ENCODE data around the gene GNB1L.

The GNB1L gene

DNA sequence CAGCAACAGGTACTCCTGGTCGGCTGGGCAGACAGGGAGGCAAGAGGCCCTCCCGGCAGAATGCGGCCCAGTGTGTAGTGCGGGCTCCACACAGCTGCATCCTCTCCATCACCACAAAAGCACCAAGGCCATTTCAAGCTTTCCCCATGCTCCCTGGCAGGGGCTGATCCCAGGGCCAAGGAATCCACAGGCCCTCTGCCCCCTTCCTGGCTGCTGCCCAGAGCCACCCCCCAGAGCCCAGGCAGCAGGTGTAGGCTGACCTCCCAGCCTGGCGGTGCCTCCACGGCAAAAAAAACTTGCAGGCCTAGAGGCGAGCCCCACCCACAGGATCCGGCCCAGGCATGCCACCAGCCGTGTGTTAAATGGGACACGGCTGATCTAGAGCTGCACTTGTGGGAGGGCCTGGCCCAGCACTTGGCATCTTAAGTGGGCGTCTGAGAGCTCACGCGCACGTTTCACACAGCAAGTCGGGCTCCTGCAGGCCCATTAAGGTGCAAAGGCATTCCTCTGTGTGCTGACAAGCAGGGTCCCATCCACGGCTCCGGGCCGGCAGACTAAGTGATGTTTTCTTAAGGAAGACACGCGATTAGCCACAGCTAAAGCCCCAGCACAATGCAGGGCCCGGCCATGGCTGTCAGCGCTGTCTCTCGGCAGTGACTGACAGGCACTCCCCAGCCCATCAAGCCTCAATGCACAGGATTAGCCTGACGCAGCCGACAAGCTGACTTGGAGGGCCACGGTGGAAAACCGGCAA lies 19.8 kb upstream of the GNB1L start:
- H3K23ac ChIP-seq (ENCODE audit: low read length), result no peak overlapping the region
- no peak overlapping the region for H2BK5ac ChIP-seq (ENCODE audit: low read depth, low read length, poor library complexity)
- H3K18ac ChIP-seq (ENCODE audit: low read length), result no peak overlapping the region
- peaks cover 1% of the 10 kb centered on the region for H3K9me3 ChIP-seq (ENCODE audit: insufficient read depth, low read depth, low read length)
- no peaks in the 10 kb centered on the region for H3K27me3 ChIP-seq (ENCODE audit: insufficient read depth, low read length)
- no peak for DNase-seq
- H2AFZ ChIP-seq (ENCODE audit: insufficient read depth, low read length, poor library complexity), result no peak overlapping the region
- no peak overlapping the region for H2BK120ac ChIP-seq (ENCODE audit: insufficient read depth, low read length, poor library complexity)
- H2AK5ac ChIP-seq (ENCODE audit: low read length), result no peak overlapping the region
- no peak overlapping the region for H3K14ac ChIP-seq (ENCODE audit: low read length)
- H4K91ac ChIP-seq (ENCODE audit: low read depth, low read length), result no peak overlapping the region
- WGBS (ENCODE audit: extremely low coverage, insufficient coverage, insufficient read length), result no CpG with 5 or more reads among the region's 27 CpGs
- H3K4me2 ChIP-seq (ENCODE audit: low read length), result no peak overlapping the region
- H3K27ac ChIP-seq (ENCODE audit: low read depth, low read length), result no peak overlapping the region
- H3K79me1 ChIP-seq (ENCODE audit: low read length), result peaks cover 8% of the 10 kb centered on the region
- no peak overlapping the region for H3K9ac ChIP-seq (ENCODE audit: low read length)
- no peak overlapping the region for H3K4ac ChIP-seq (ENCODE audit: low read depth, low read length)
- H2BK12ac ChIP-seq (ENCODE audit: low read length), result no peak overlapping the region
- no peak overlapping the region for H4K12ac ChIP-seq (ENCODE audit: low read depth, low read length)
- no peak overlapping the region for H4K8ac ChIP-seq (ENCODE audit: low read depth, low read length)
- no peaks in the 10 kb centered on the region for H3K79me2 ChIP-seq (ENCODE audit: control insufficient read depth, insufficient read depth, low read length, poor library complexity)
- no peaks in the 10 kb centered on the region for H3K36me3 ChIP-seq (ENCODE audit: control insufficient read depth in 1 of 2, insufficient read depth in 2 of 2, low read length in 2 of 2)
- no peak overlapping the region for H3K4me3 ChIP-seq (ENCODE audit: low read depth, low read length)
- H3K4me1 ChIP-seq (ENCODE audit: control insufficient read depth in 1 of 2, insufficient read depth in 2 of 2, low read length in 2 of 2), result peaks cover 0 to 2% of the 10 kb centered on the region in 2 experiments

- no peak for DNase-seq
- Histone ChIP-seq H3K9ac (ENCODE audit: low read length) (no peak overlapping the region), H2AK5ac (ENCODE audit: low read length) (no peak overlapping the region), H4K8ac (ENCODE audit: low read depth, low read length) (no peak overlapping the region), H2BK120ac (ENCODE audit: insufficient read depth, low read length, poor library complexity) (no peak overlapping the region), H3K27me3 (ENCODE audit: insufficient read depth, low read length) (no peaks in the 10 kb centered on the region), H3K14ac (ENCODE audit: low read length) (no peak overlapping the region), H3K79me2 (ENCODE audit: control insufficient read depth, insufficient read depth, low read length, poor library complexity) (no peaks in the 10 kb centered on the region), H3K9me3 (ENCODE audit: insufficient read depth, low read depth, low read length) (peaks cover 1% of the 10 kb centered on the region), H4K12ac (ENCODE audit: low read depth, low read length) (no peak overlapping the region), H4K91ac (ENCODE audit: low read depth, low read length) (no peak overlapping the region), H3K4ac (ENCODE audit: low read depth, low read length) (no peak overlapping the region), H3K79me1 (ENCODE audit: low read length) (peaks cover 8% of the 10 kb centered on the region), H2BK5ac (ENCODE audit: low read depth, low read length, poor library complexity) (no peak overlapping the region), H3K36me3 (ENCODE audit: control insufficient read depth in 1 of 2, insufficient read depth in 2 of 2, low read length in 2 of 2) (no peaks in the 10 kb centered on the region), H2BK12ac (ENCODE audit: low read length) (no peak overlapping the region), H3K27ac (ENCODE audit: low read depth, low read length) (no peak overlapping the region), H3K4me3 (ENCODE audit: low read depth, low read length) (no peak overlapping the region), H3K23ac (ENCODE audit: low read length) (no peak overlapping the region), H3K4me2 (ENCODE audit: low read length) (no peak overlapping the region), H3K4me1 (ENCODE audit: control insufficient read depth in 1 of 2, insufficient read depth in 2 of 2, low read length in 2 of 2) (no peaks in the 10 kb centered on the region), H2AFZ (ENCODE audit: insufficient read depth, low read length, poor library complexity) (no peak overlapping the region), H3K18ac (ENCODE audit: low read length) (no peak overlapping the region)
- WGBS (ENCODE audit: extremely low coverage, insufficient coverage, insufficient read length), result no CpG with 5 or more reads among the region's 7 CpGs
Observed at GRCh38 chr22:19873960-19874306, 19.3 kb upstream of the GNB1L start.

- Histone ChIP-seq H3K79me1 (ENCODE audit: low read length) (peaks cover 4% of the 10 kb centered on the region), H2BK12ac (ENCODE audit: low read length) (no peak overlapping the region), H3K27me3 (ENCODE audit: insufficient read depth, low read length) (no peaks in the 10 kb centered on the region), H3K27ac (ENCODE audit: low read depth, low read length) (no peak overlapping the region), H3K36me3 (ENCODE audit: control insufficient read depth in 1 of 2, insufficient read depth in 2 of 2, low read length in 2 of 2) (no peaks in the 10 kb centered on the region), H3K9me3 (ENCODE audit: insufficient read depth, low read depth, low read length) (peaks cover 1% of the 10 kb centered on the region), H3K79me2 (ENCODE audit: control insufficient read depth, insufficient read depth, low read length, poor library complexity) (no peaks in the 10 kb centered on the region), H4K91ac (ENCODE audit: low read depth, low read length) (no peak overlapping the region), H4K12ac (ENCODE audit: low read depth, low read length) (no peak overlapping the region), H3K14ac (ENCODE audit: low read length) (no peak overlapping the region), H3K23ac (ENCODE audit: low read length) (no peak overlapping the region), H3K4me3 (ENCODE audit: low read depth, low read length) (no peak overlapping the region), H3K9ac (ENCODE audit: low read length) (no peak overlapping the region), H3K4me1 (ENCODE audit: control insufficient read depth in 1 of 2, insufficient read depth in 2 of 2, low read length in 2 of 2) (no peaks in the 10 kb centered on the region), H2AFZ (ENCODE audit: insufficient read depth, low read length, poor library complexity) (no peak overlapping the region), H2AK5ac (ENCODE audit: low read length) (no peak overlapping the region), H3K4ac (ENCODE audit: low read depth, low read length) (no peak overlapping the region), H3K4me2 (ENCODE audit: low read length) (no peak overlapping the region), H3K18ac (ENCODE audit: low read length) (no peak overlapping the region), H2BK120ac (ENCODE audit: insufficient read depth, low read length, poor library complexity) (no peak overlapping the region), H4K8ac (ENCODE audit: low read depth, low read length) (no peak overlapping the region), H2BK5ac (ENCODE audit: low read depth, low read length, poor library complexity) (no peak overlapping the region)
- no CpG with 5 or more reads among the region's 27 CpGs for WGBS (ENCODE audit: extremely low coverage, insufficient coverage, insufficient read length)
- DNase-seq, result no peak
Observed at GRCh38 chr22:19873138-19873959, 18.7 kb upstream of the GNB1L start.

- Histone ChIP-seq H3K4me2 (ENCODE audit: low read length) (no peak overlapping the region), H2AFZ (ENCODE audit: insufficient read depth, low read length, poor library complexity) (no peak overlapping the region), H3K27me3 (ENCODE audit: insufficient read depth, low read length) (no peaks in the 10 kb centered on the region), H3K23ac (ENCODE audit: low read length) (no peak overlapping the region), H4K91ac (ENCODE audit: low read depth, low read length) (no peak overlapping the region), H3K9me3 (ENCODE audit: insufficient read depth, low read depth, low read length) (peaks cover 1% of the 10 kb centered on the region), H4K12ac (ENCODE audit: low read depth, low read length) (no peak overlapping the region), H3K4me1 (ENCODE audit: control insufficient read depth in 1 of 2, insufficient read depth in 2 of 2, low read length in 2 of 2) (no peaks in the 10 kb centered on the region), H3K14ac (ENCODE audit: low read length) (no peak overlapping the region), H3K4me3 (ENCODE audit: low read depth, low read length) (no peak overlapping the region), H3K4ac (ENCODE audit: low read depth, low read length) (no peak overlapping the region), H3K79me1 (ENCODE audit: low read length) (peaks cover 2% of the 10 kb centered on the region), H4K8ac (ENCODE audit: low read depth, low read length) (no peak overlapping the region), H2BK5ac (ENCODE audit: low read depth, low read length, poor library complexity) (no peak overlapping the region), H2BK120ac (ENCODE audit: insufficient read depth, low read length, poor library complexity) (no peak overlapping the region), H2AK5ac (ENCODE audit: low read length) (no peak overlapping the region), H3K9ac (ENCODE audit: low read length) (no peak overlapping the region), H3K27ac (ENCODE audit: low read depth, low read length) (no peak overlapping the region), H3K36me3 (ENCODE audit: control insufficient read depth in 1 of 2, insufficient read depth in 2 of 2, low read length in 2 of 2) (no peaks in the 10 kb centered on the region), H3K18ac (ENCODE audit: low read length) (no peak overlapping the region), H2BK12ac (ENCODE audit: low read length) (no peak overlapping the region), H3K79me2 (ENCODE audit: control insufficient read depth, insufficient read depth, low read length, poor library complexity) (no peaks in the 10 kb centered on the region)
- DNase-seq, result no peak
- no CpG with 5 or more reads among the region's 7 CpGs for WGBS (ENCODE audit: extremely low coverage, insufficient coverage, insufficient read length)
Observed at GRCh38 chr22:19872779-19873137, 18.1 kb upstream of the GNB1L start.

Data from trophoblast cell (in vitro differentiated cells and primary cell).